K562 (cell line): ENCODE results near the gene FDPS. TPM values are rescaled to one million over a fixed set of nuclear protein-coding genes. Genes with fewer than 3 reads are reported as not detected.

Experiments
- CCNT2 ChIP-seq: IDR thresholded peaks from 2 replicates; pipeline ENCODE4 v1.6.1; 2011; ENCODE audit warnings: borderline replicate concordance, low read depth, mild to moderate bottlenecking, moderate library complexity, mixed read lengths, low read length; ENCODE audit not compliant: insufficient read length; ENCODE audit errors: extremely low read depth
- EGR1 ChIP-seq: fragments of 450-650 bp; conservative IDR thresholded peaks from 2 replicates; pipeline ENCODE4 v1.6.1; 2017; ENCODE audit warnings: mild to moderate bottlenecking
- ELF1 ChIP-seq: fragments of 200-800 bp; sonication (Bioruptor generic); IDR thresholded peaks from 2 replicates; pipeline ENCODE4 v1.6.1; 2016; ENCODE audit warnings: missing genetic modification characterization, missing compliant biosample characterization
- HCFC1 ChIP-seq: IDR thresholded peaks from 2 replicates; pipeline ENCODE4 v1.6.1; 2012; ENCODE audit warnings: low read depth, low read length, improper control_type of control experiment
- HDAC1 ChIP-seq, 2 experiments: fragments of 450-650 bp; IDR thresholded peaks; 2 replicates each; pipeline ENCODE4 v1.6.1; 2016 to 2017; ENCODE audit warnings: inconsistent platforms in 1 of 2, mild to moderate bottlenecking in 1 of 2, moderate library complexity in 1 of 2
- HNRNPLL ChIP-seq: fragments of 200-400 bp; formaldehyde crosslinking; IDR thresholded peaks from 2 replicates; pipeline ENCODE4 v1.6.1; 2017; ENCODE audit warnings: low read length, low read depth, mild to moderate bottlenecking; ENCODE audit not compliant: poor library complexity, severe bottlenecking
- L3MBTL2 ChIP-seq: fragments of 450-650 bp; IDR thresholded peaks from 2 replicates; pipeline ENCODE4 v1.6.1; 2016; ENCODE audit warnings: mild to moderate bottlenecking, moderate library complexity
- PRMT5 ChIP-seq: sonication (generic); formaldehyde crosslinking; IDR thresholded peaks from 2 replicates; pipeline ENCODE4 v1.5.0; 2020; ENCODE audit warnings: missing genetic modification reagents
- PTRF ChIP-seq: fragments of 450-650 bp; IDR thresholded peaks from 2 replicates; pipeline ENCODE4 v1.6.1; 2016; ENCODE audit warnings: mild to moderate bottlenecking, missing genetic modification characterization, missing compliant biosample characterization
- RAD21 ChIP-seq, 2 experiments: fragments of 250-450 bp in 1 of 2; fragments of 450-650 bp in 1 of 2; sonication (Bioruptor Pico) in 1 of 2; formaldehyde crosslinking in 1 of 2; IDR thresholded peaks in 1 of 2; conservative IDR thresholded peaks in 1 of 2; 2 replicates each; pipeline versions ENCODE4 v1.4.0 to v1.8.0; 2020 to 2022; ENCODE audit warnings: mild to moderate bottlenecking in 2 of 2, moderate library complexity in 1 of 2
- SAP30 ChIP-seq: fragments of 200-600 bp; sonication (generic); IDR thresholded peaks from 2 replicates; pipeline ENCODE4 v1.6.1; 2012; ENCODE audit warnings: borderline replicate concordance, low read depth, mild to moderate bottlenecking, moderate library complexity, low read length, control low read depth, inconsistent platforms; ENCODE audit not compliant: insufficient read depth, poor library complexity, severe bottlenecking
- STAT5B ChIP-seq: fragments of 250-450 bp; sonication (Bioruptor Pico); IDR thresholded peaks from 2 replicates; pipeline ENCODE4 v1.8.0; 2021; ENCODE audit warnings: mild to moderate bottlenecking, inconsistent platforms
- TARDBP ChIP-seq: fragments of 450-650 bp; IDR thresholded peaks from 2 replicates; pipeline ENCODE4 v1.6.1; 2016
- TFAP4 ChIP-seq: sonication (generic); formaldehyde crosslinking; IDR thresholded peaks from 2 replicates; pipeline ENCODE4 v1.8.0; 2022; ENCODE audit warnings: missing genetic modification reagents, mild to moderate bottlenecking, moderate library complexity, borderline replicate concordance
- ZFX ChIP-seq: sonication (generic); formaldehyde crosslinking; IDR thresholded peaks from 2 replicates; pipeline ENCODE4 v1.8.0; 2022; ENCODE audit warnings: mild to moderate bottlenecking, missing genetic modification reagents, moderate library complexity
- ZNF395 ChIP-seq: fragments of 200-800 bp; sonication (Bioruptor generic); IDR thresholded peaks from 2 replicates; pipeline ENCODE4 v1.6.1; 2017; ENCODE audit warnings: missing genetic modification characterization, missing compliant biosample characterization
- polyA plus RNA-seq, 8 experiments: library from polyadenylated mRNA; depleted of rRNA in 4 of 8; stranded (reverse) in 5 of 8; unstranded in 3 of 8; fragments of >200 nt; fragmentation: Nextera tagmentation in 2 of 8; fragmentation: Illumina TruSeq in 1 of 8; extraction: Ambion mirVana in 2 of 8; extraction: Trizol in 1 of 8; gene quantifications; 2 replicates each; pipeline versions ENCODE4 v1.2.1 to v1.2.3, GENCODE V29; 2011 to 2014; ENCODE audit warnings: inconsistent platforms in 1 of 8, missing spikeins in 1 of 8
- total RNA-seq, 7 experiments: library from RNA; depleted of rRNA in 6 of 7; stranded (reverse); fragments of >200 nt in 6 of 7; fragmentation: Illumina TruSeq in 2 of 7; extraction: Trizol in 2 of 7; gene quantifications; 2 replicates each; pipeline versions ENCODE4 v1.2.1 to v1.2.3, GENCODE V29; 2011 to 2021; ENCODE audit warnings: low replicate concordance in 1 of 7
- TF ChIP-seq, protein P1 (sequence below), 3 experiments: IDR thresholded peaks in 2 of 3; conservative IDR thresholded peaks in 1 of 3; 2 replicates each; pipeline ENCODE4 v1.5.1; 2011 to 2012; ENCODE audit warnings: low read length in 3 of 3, mild to moderate bottlenecking in 3 of 3, control low read depth in 2 of 3, improper control_type of control experiment in 1 of 3, inconsistent platforms in 1 of 3, low read depth in 1 of 3, mixed read lengths in 1 of 3, moderate library complexity in 1 of 3; ENCODE audit not compliant: insufficient read depth in 2 of 3
- TF ChIP-seq, protein P2 (sequence below): fragments of 450-650 bp; IDR thresholded peaks from 2 replicates; pipeline ENCODE4 v1.6.1; 2018; ENCODE audit not compliant: partially characterized antibody

Gene FDPS
- total and polyA plus RNA-seq, 9 of the 15 experiments (the other 6 are each of a cell fraction or from before 2014, with no cell fraction given), result 247 to 884 (median 360) TPM

GRCh38 chr1:155277070-155277901, 31.4 kb upstream of the FDPS start, which contains the start of gene HCN3 (continued):
- TF ChIP-seq RAD21 (CRISPR knock-in tag; conservative IDR thresholded peaks at IDR 0.05 in 1 of 2, IDR thresholded peaks at IDR 0.05 in 1 of 2) (peak; percentile 64 to 82), HCFC1 (0 out of 2 replicates have a peak, but pooled peaks have one; percentile 21), CCNT2 (peak; percentile 81), STAT5B (CRISPR knock-in tag) (no peak), SAP30 (peak; percentile 87), ELF1 (0 out of 2 replicates have a peak, but pooled peaks have one; percentile 24), TFAP4 (CRISPR knock-in tag) (peak; percentile 56; the same call in 1 of the 2 replicates), TARDBP (0 out of 2 replicates have a peak, but pooled peaks have one; percentile 35), HNRNPLL (peak; percentile 69), PTRF (tag) (no peak), L3MBTL2 (peak; percentile 95), PRMT5 (CRISPR knock-in tag) (no peak), ZFX (CRISPR knock-in tag) (0 out of 2 replicates have a peak, but pooled peaks have one; percentile 34), ZNF395 (CRISPR knock-in tag) (0 out of 2 replicates have a peak, but pooled peaks have one; percentile 32), EGR1 (peak; percentile 75), HDAC1 (IDR thresholded peaks at IDR 0.05) (peak in 1 of 2 experiments; percentile 62; a peak in 1 of 4 replicates)
- TF ChIP-seq, protein P1, sequence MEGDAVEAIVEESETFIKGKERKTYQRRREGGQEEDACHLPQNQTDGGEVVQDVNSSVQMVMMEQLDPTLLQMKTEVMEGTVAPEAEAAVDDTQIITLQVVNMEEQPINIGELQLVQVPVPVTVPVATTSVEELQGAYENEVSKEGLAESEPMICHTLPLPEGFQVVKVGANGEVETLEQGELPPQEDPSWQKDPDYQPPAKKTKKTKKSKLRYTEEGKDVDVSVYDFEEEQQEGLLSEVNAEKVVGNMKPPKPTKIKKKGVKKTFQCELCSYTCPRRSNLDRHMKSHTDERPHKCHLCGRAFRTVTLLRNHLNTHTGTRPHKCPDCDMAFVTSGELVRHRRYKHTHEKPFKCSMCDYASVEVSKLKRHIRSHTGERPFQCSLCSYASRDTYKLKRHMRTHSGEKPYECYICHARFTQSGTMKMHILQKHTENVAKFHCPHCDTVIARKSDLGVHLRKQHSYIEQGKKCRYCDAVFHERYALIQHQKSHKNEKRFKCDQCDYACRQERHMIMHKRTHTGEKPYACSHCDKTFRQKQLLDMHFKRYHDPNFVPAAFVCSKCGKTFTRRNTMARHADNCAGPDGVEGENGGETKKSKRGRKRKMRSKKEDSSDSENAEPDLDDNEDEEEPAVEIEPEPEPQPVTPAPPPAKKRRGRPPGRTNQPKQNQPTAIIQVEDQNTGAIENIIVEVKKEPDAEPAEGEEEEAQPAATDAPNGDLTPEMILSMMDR (IDR thresholded peaks at IDR 0.05 in 2 of 3, conservative IDR thresholded peaks at IDR 0.05 in 1 of 3; ENCODE audit: insufficient read depth in 2 of 3, low read depth in 1 of 3, low read length in 3 of 3), result peak; percentile 62 to 85 (median 74)
- TF ChIP-seq, protein P2, sequence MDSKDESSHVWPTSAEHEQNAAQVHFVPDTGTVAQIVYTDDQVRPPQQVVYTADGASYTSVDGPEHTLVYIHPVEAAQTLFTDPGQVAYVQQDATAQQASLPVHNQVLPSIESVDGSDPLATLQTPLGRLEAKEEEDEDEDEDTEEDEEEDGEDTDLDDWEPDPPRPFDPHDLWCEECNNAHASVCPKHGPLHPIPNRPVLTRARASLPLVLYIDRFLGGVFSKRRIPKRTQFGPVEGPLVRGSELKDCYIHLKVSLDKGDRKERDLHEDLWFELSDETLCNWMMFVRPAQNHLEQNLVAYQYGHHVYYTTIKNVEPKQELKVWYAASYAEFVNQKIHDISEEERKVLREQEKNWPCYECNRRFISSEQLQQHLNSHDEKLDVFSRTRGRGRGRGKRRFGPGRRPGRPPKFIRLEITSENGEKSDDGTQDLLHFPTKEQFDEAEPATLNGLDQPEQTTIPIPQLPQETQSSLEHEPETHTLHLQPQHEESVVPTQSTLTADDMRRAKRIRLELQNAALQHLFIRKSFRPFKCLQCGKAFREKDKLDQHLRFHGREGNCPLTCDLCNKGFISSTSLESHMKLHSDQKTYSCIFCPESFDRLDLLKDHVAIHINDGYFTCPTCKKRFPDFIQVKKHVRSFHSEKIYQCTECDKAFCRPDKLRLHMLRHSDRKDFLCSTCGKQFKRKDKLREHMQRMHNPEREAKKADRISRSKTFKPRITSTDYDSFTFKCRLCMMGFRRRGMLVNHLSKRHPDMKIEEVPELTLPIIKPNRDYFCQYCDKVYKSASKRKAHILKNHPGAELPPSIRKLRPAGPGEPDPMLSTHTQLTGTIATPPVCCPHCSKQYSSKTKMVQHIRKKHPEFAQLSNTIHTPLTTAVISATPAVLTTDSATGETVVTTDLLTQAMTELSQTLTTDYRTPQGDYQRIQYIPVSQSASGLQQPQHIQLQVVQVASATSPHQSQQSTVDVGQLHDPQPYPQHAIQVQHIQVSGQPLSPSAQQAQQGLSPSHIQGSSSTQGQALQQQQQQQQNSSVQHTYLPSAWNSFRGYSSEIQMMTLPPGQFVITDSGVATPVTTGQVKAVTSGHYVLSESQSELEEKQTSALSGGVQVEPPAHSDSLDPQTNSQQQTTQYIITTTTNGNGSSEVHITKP, result peak; percentile 10
